IMR-90 (cell line): Measurements from ENCODE around the gene ARHGAP45. TPM values are rescaled to one million over a fixed set of nuclear protein-coding genes. Genes with fewer than 3 reads are reported as not detected.

ENCODE experiments used
- ATAC-seq: fragments of 200-7000 bp; cut with Tn5 transposase; 2 replicates; pipeline ENCODE4 v1.9.1; 2020; ENCODE audit warnings: low read depth, mild to moderate bottlenecking, moderate library complexity
- BruUV-seq: library from RNA; stranded (reverse); fragments of 400-500 nt; replicated peaks from 2 replicates; lab custom pipeline; 2021; lab: Mats Ljungman, UMichigan
- CTCF ChIA-PET: fragments of 300-600 bp; formaldehyde crosslinking; extraction: SDS; loops from one replicate; lab custom pipeline; 2021; ENCODE audit warnings: antibody characterized with exemption; lab: Yijun Ruan, JAX
- POLR2A ChIA-PET: fragments of 300-600 bp; sonication (Branson Sonifier 250); formaldehyde crosslinking; loops from one replicate; lab custom pipeline; 2022; ENCODE audit warnings: antibody characterized with exemption; ENCODE audit not compliant: unreplicated experiment; lab: Charles Lee
- DNase-seq: peaks from one replicate; pipeline ENCODE4 v3.0.0; 2013
- H2AFZ ChIP-seq: replicated peaks from 2 replicates; pipeline ENCODE3; 2013; ENCODE audit warnings: low read length, mild to moderate bottlenecking; ENCODE audit not compliant: poor library complexity
- H2AK5ac ChIP-seq: 2 replicates; pipeline ENCODE4 v1.6.1; 2013; ENCODE audit warnings: low read depth, low read length, inconsistent platforms
- H2AK9ac ChIP-seq: replicated peaks from 2 replicates; pipeline ENCODE3; 2013; ENCODE audit warnings: mild to moderate bottlenecking, low read depth, low read length, moderate library complexity; ENCODE audit not compliant: poor library complexity
- H2BK120ac ChIP-seq: 2 replicates; pipeline ENCODE4 v1.6.1; 2013; ENCODE audit warnings: low read depth, low read length, inconsistent platforms
- H2BK15ac ChIP-seq: 3 replicates; pipeline ENCODE4 v1.6.1; 2013; ENCODE audit warnings: low read depth, low read length, inconsistent platforms
- H2BK20ac ChIP-seq: 2 replicates; pipeline ENCODE4 v1.6.1; 2013; ENCODE audit warnings: low read depth, mild to moderate bottlenecking, inconsistent platforms, low read length, moderate library complexity
- H2BK5ac ChIP-seq: 2 replicates; pipeline ENCODE4 v1.6.1; 2013; ENCODE audit warnings: mild to moderate bottlenecking, low read depth, low read length, inconsistent platforms; ENCODE audit not compliant: poor library complexity, severe bottlenecking
- H3K14ac ChIP-seq: replicated peaks from 2 replicates; pipeline ENCODE4 v1.6.1; 2013; ENCODE audit warnings: low read depth, low read length, inconsistent platforms
- H3K18ac ChIP-seq: 2 replicates; pipeline ENCODE4 v1.6.1; 2013; ENCODE audit warnings: low read depth, low read length, control low read depth
- H3K23ac ChIP-seq: 2 replicates; pipeline ENCODE4 v1.6.1; 2013; ENCODE audit warnings: low read depth, low read length, inconsistent platforms
- H3K27ac ChIP-seq: 2 replicates; pipeline ENCODE4 v1.5.1; 2013; ENCODE audit warnings: mild to moderate bottlenecking, control low read depth, low read length; ENCODE audit not compliant: insufficient read depth
- H3K27me3 ChIP-seq: 2 replicates; pipeline ENCODE4 v1.6.1; 2013; ENCODE audit warnings: low read length; ENCODE audit not compliant: control insufficient read depth, insufficient read depth
- H3K36me3 ChIP-seq: 2 replicates; pipeline ENCODE4 v1.6.1; 2013; ENCODE audit warnings: low read length, mixed read lengths; ENCODE audit not compliant: control insufficient read depth, insufficient read depth
- H3K4ac ChIP-seq: 2 replicates; pipeline ENCODE4 v1.6.1; 2013; ENCODE audit warnings: low read depth, low read length, inconsistent platforms
- H3K4me1 ChIP-seq: 2 replicates; pipeline ENCODE4 v1.6.1; 2013; ENCODE audit warnings: low read length, mixed read lengths; ENCODE audit not compliant: control insufficient read depth, insufficient read depth
- H3K4me2 ChIP-seq: 2 replicates; pipeline ENCODE4 v1.6.1; 2013; ENCODE audit warnings: low read depth, mild to moderate bottlenecking, control low read depth, low read length, moderate library complexity
- H3K4me3 ChIP-seq: 2 replicates; pipeline ENCODE4 v1.5.1; 2013; ENCODE audit warnings: low read depth, mild to moderate bottlenecking, control low read depth, low read length, moderate library complexity; ENCODE audit not compliant: insufficient read depth
- H3K56ac ChIP-seq: 2 replicates; pipeline ENCODE4 v1.6.1; 2013; ENCODE audit warnings: low read length, inconsistent platforms; ENCODE audit not compliant: insufficient read depth; ENCODE audit errors: extremely low read depth
- H3K79me1 ChIP-seq, 2 experiments: 2 replicates each; pipeline ENCODE4 v1.6.1; 2013; ENCODE audit warnings: low read length in 2 of 2, inconsistent platforms in 1 of 2, low read depth in 1 of 2
- H3K9ac ChIP-seq: 2 replicates; pipeline ENCODE4 v1.6.1; 2013; ENCODE audit warnings: low read depth, low read length, control low read depth
- H3K9me1 ChIP-seq: 2 replicates; pipeline ENCODE4 v1.6.1; 2013; ENCODE audit warnings: low read length, inconsistent platforms; ENCODE audit not compliant: insufficient read depth
- H3K9me3 ChIP-seq: 2 replicates; pipeline ENCODE4 v1.6.1; 2013; ENCODE audit warnings: low read length; ENCODE audit not compliant: control insufficient read depth, insufficient read depth
- H4K20me1 ChIP-seq: 2 replicates; pipeline ENCODE4 v1.6.1; 2013; ENCODE audit warnings: low read length, inconsistent platforms; ENCODE audit not compliant: insufficient read depth
- H4K5ac ChIP-seq: 2 replicates; pipeline ENCODE4 v1.6.1; 2013; ENCODE audit warnings: mild to moderate bottlenecking, low read depth, low read length, control low read depth
- H4K8ac ChIP-seq, 2 experiments: 2 replicates each; pipeline ENCODE4 v1.6.1; 2013; ENCODE audit warnings: low read depth in 2 of 2, low read length in 2 of 2, control low read depth in 1 of 2, inconsistent platforms in 1 of 2
- H4K91ac ChIP-seq: 2 replicates; pipeline ENCODE4 v1.6.1; 2013; ENCODE audit warnings: low read depth, low read length, inconsistent platforms; ENCODE audit not compliant: insufficient read depth
- BHLHE40 ChIP-seq: fragments of 150-350 bp; IDR thresholded peaks from 2 replicates; pipeline ENCODE4 v1.6.1; 2016; ENCODE audit warnings: mild to moderate bottlenecking, low read depth, low read length
- CEBPB ChIP-seq: IDR thresholded peaks from 2 replicates; pipeline ENCODE4 v1.6.1; 2012; ENCODE audit warnings: low read depth, low read length, improper control_type of control experiment
- CHD1 ChIP-seq: IDR thresholded peaks from 2 replicates; pipeline ENCODE4 v1.6.1; 2012; ENCODE audit warnings: low read depth, low read length, improper control_type of control experiment
- FOS ChIP-seq: fragments of 150-350 bp; IDR thresholded peaks from 2 replicates; pipeline ENCODE4 v1.6.1; 2016; ENCODE audit warnings: low read depth, low read length
- MAFK ChIP-seq: IDR thresholded peaks from 2 replicates; pipeline ENCODE4 v1.6.1; 2012; ENCODE audit warnings: low read depth, low read length, improper control_type of control experiment
- MAZ ChIP-seq: IDR thresholded peaks from 2 replicates; pipeline ENCODE4 v1.6.1; 2012; ENCODE audit warnings: low read depth, mild to moderate bottlenecking, low read length, improper control_type of control experiment, moderate library complexity, borderline replicate concordance
- MXI1 ChIP-seq: IDR thresholded peaks from 2 replicates; pipeline ENCODE4 v1.6.1; 2012; ENCODE audit warnings: low read depth, mild to moderate bottlenecking, low read length, moderate library complexity, borderline replicate concordance
- NFE2L2 ChIP-seq: fragments of 150-350 bp; IDR thresholded peaks from 2 replicates; pipeline ENCODE4 v1.6.1; 2016; ENCODE audit warnings: low read depth, mild to moderate bottlenecking, low read length
- POLR2A ChIP-seq: IDR thresholded peaks from 2 replicates; pipeline ENCODE4 v1.6.1; 2012; ENCODE audit warnings: mild to moderate bottlenecking, low read depth, low read length
- RAD21 ChIP-seq: IDR thresholded peaks from 2 replicates; pipeline ENCODE4 v1.6.1; 2012; ENCODE audit warnings: low read length, improper control_type of control experiment
- RCOR1 ChIP-seq: IDR thresholded peaks from 2 replicates; pipeline ENCODE4 v1.6.1; 2012; ENCODE audit warnings: mild to moderate bottlenecking, low read length, improper control_type of control experiment; ENCODE audit not compliant: insufficient replicate concordance
- RFX5 ChIP-seq: IDR thresholded peaks from 2 replicates; pipeline ENCODE4 v1.8.0; 2012; ENCODE audit warnings: low read depth, mild to moderate bottlenecking, low read length, moderate library complexity
- SMC3 ChIP-seq: fragments of 150-350 bp; IDR thresholded peaks from 2 replicates; pipeline ENCODE4 v1.6.1; 2016; ENCODE audit warnings: low read depth, mild to moderate bottlenecking, antibody characterized with exemption, low read length, moderate library complexity
- WGBS, 2 experiments: methylation state at CpG; one replicate each; pipeline versions ENCODE4 v1.1.5 to v1.1.7; 2013; ENCODE audit warnings: missing lambda C conversion rate in 2 of 2; ENCODE audit not compliant: insufficient read length in 1 of 2; ENCODE audit errors: extremely low coverage in 2 of 2; 5-methylcytosine and 5-hydroxymethylcytosine counted together
- dilution Hi-C: fragments of 300-500 bp; cut with HindIII; formaldehyde crosslinking; loops from one replicate; pipeline ENCODE4 v1.14.3; 2018; ENCODE audit warnings: low sequenced_read_pairs; ENCODE audit not compliant: unreplicated experiment
- in situ Hi-C: fragments of 300-500 bp; cut with MboI; formaldehyde crosslinking; loops from 3 replicates; pipeline ENCODE4 v1.14.3; 2019; ENCODE audit warnings: low sequenced_read_pairs, inconsistent platforms, mixed read lengths
- intact Hi-C: fragments of 100-400 bp; cut with micrococcal nuclease; formaldehyde crosslinking; loops from 2 replicates; pipeline ENCODE4 v1.10.0; 2022
- polyA plus RNA-seq, 3 experiments: library from polyadenylated mRNA; depleted of rRNA; stranded (reverse); fragments of >200 nt; gene quantifications; 2 replicates each; pipeline ENCODE4 v1.2.3, GENCODE V29; 2012; ENCODE audit warnings: low replicate concordance in 1 of 3
- total RNA-seq: library from RNA; depleted of rRNA; stranded (reverse); fragments of >200 nt; gene quantifications from 2 replicates; pipeline ENCODE4 v1.2.3, GENCODE V29; 2012
- TF ChIP-seq, protein P1 (sequence below): fragments of 150-350 bp; IDR thresholded peaks from 2 replicates; pipeline ENCODE4 v1.6.1; 2016; ENCODE audit warnings: low read depth, mild to moderate bottlenecking, low read length, moderate library complexity, borderline replicate concordance
- TF ChIP-seq, protein P2 (sequence below): conservative IDR thresholded peaks from 2 replicates; pipeline ENCODE4 v1.5.1; 2012; ENCODE audit warnings: mild to moderate bottlenecking, low read depth, low read length, improper control_type of control experiment

The ARHGAP45 gene
- total and polyA plus RNA-seq, 2 of the 4 experiments (the other 2 are of a cell fraction), result 1.3 to 1.7 TPM

DNA sequence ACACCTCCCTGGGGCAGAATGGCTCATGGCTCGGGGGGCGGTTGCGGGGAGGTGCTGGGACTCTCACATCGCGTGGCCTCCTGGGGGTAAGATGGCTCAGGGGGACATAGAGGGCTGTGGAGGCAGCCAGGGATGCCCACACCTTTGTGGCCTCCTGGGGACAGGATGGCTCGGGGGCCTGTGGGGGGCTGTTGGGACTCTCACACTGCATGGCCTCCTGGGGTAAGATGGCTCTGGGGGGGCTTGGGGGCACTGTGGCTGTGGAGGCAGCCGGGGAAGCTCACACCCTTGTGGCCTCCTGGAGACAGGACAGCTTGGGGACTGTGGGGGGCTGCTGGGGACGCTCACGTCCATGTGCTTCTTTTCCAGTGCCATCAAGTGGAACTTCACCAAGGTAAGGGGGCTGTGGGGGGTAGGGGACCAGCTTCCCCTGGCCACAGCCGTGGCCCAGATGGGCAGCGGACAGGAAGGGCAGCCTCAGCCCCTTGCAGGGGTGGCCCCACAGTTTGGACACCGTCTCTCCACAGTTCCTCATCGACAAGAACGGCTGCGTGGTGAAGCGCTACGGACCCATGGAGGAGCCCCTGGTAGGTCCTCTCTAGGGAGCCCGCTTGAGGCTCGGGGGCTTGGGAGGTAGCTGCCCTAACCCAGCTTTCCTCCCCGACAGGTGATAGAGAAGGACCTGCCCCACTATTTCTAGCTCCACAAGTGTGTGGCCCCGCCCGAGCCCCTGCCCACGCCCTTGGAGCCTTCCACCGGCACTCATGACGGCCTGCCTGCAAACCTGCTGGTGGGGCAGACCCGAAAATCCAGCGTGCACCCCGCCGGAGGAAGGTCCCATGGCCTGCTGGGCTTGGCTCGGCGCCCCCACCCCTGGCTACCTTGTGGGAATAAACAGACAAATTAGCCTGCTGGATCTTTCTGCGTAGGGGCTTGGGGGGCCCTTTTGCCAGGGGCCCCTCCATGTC is 39.2 kb downstream of the ARHGAP45 start:
- Histone ChIP-seq H4K5ac (no peak overlapping the region), H2BK15ac (no peak overlapping the region), H3K14ac (no peak overlapping the region), H3K27me3 (no peaks in the 10 kb centered on the region), H3K36me3 (peaks cover 53% of the 10 kb centered on the region), H3K23ac (no peak overlapping the region), H4K91ac (no peak overlapping the region), H2AFZ (no peak overlapping the region), H3K79me1 (peaks cover 0 to 25% of the 10 kb centered on the region in 2 experiments; a peak in 2 of 4 replicates), H4K8ac (no peak overlapping the region), H4K20me1 (peaks cover 53% of the 10 kb centered on the region), H2BK5ac (no peak overlapping the region), H2AK5ac (peak overlapping the region; percentile 13; the same call in 1 of the 2 replicates), H2BK20ac (no peak overlapping the region), H3K18ac (no peak overlapping the region), H3K4me1 (peaks cover 10% of the 10 kb centered on the region), H3K4ac (no peak overlapping the region), H3K4me2 (no peak overlapping the region; the same call in 1 of the 2 replicates), H3K56ac (no peak overlapping the region), H3K9ac (no peak overlapping the region), H3K27ac (peak overlapping the region; percentile 84; the same call in 1 of the 2 replicates), H2AK9ac (peak overlapping the region; percentile 11), H3K4me3 (no peak overlapping the region), H3K9me3 (no peaks in the 10 kb centered on the region), H3K9me1 (0 out of 2 replicates have a peak, but pooled peaks cover 2% of the 10 kb centered on the region), H2BK120ac (no peak overlapping the region)
- in situ Hi-C loops (loop anchor here (5.0 kb wide), 1 partner anchor 96 kb away; no protein-coding TSS in a partner anchor), intact Hi-C loops (no loop called here), dilution Hi-C loops (no loop called here)
- no peak for DNase-seq
- ATAC-seq, result no peak
- ChIA-PET CTCF (interaction anchor here (0.6 kb wide), 1 partner anchor 76 kb away, joined by 4 read pairs; no protein-coding TSS in a partner anchor), POLR2A (no interaction called here)
- WGBS, 2 experiments, result 99% methylated on average over 12 of the region's 32 CpGs; no CpG with 5 or more reads in 1 of the 2 experiments
- BruUV-seq, result TSS peak; percentile 84
- TF ChIP-seq NFE2L2, result no peak
- TF ChIP-seq FOS, result no peak
- TF ChIP-seq RFX5, result no peak
- TF ChIP-seq, protein P1, sequence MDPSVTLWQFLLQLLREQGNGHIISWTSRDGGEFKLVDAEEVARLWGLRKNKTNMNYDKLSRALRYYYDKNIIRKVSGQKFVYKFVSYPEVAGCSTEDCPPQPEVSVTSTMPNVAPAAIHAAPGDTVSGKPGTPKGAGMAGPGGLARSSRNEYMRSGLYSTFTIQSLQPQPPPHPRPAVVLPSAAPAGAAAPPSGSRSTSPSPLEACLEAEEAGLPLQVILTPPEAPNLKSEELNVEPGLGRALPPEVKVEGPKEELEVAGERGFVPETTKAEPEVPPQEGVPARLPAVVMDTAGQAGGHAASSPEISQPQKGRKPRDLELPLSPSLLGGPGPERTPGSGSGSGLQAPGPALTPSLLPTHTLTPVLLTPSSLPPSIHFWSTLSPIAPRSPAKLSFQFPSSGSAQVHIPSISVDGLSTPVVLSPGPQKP, result no peak
- TF ChIP-seq SMC3, result no peak
- no peak for TF ChIP-seq MAZ
- TF ChIP-seq POLR2A, result no peak
- TF ChIP-seq CEBPB, result no peak
- no peak for TF ChIP-seq MAFK
- no peak for TF ChIP-seq BHLHE40
- no peak for TF ChIP-seq RCOR1
- no peak for TF ChIP-seq MXI1
- no peak for TF ChIP-seq RAD21
- TF ChIP-seq CHD1, result no peak
- TF ChIP-seq, protein P2, sequence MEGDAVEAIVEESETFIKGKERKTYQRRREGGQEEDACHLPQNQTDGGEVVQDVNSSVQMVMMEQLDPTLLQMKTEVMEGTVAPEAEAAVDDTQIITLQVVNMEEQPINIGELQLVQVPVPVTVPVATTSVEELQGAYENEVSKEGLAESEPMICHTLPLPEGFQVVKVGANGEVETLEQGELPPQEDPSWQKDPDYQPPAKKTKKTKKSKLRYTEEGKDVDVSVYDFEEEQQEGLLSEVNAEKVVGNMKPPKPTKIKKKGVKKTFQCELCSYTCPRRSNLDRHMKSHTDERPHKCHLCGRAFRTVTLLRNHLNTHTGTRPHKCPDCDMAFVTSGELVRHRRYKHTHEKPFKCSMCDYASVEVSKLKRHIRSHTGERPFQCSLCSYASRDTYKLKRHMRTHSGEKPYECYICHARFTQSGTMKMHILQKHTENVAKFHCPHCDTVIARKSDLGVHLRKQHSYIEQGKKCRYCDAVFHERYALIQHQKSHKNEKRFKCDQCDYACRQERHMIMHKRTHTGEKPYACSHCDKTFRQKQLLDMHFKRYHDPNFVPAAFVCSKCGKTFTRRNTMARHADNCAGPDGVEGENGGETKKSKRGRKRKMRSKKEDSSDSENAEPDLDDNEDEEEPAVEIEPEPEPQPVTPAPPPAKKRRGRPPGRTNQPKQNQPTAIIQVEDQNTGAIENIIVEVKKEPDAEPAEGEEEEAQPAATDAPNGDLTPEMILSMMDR, result no peak
